ENCODE measurements around the gene ITGA5.
A peak's percentile ranks its signal among the peaks of the same experiment; 100 is the strongest.

Gene ITGA5

GRCh38 chr12:54390176-54390667, 28.8 kb downstream of the ITGA5 start:
- H3K4me3 ChIP-seq (replicated peaks; ENCODE audit: low read depth, low read length): peak overlapping the region; percentile 66
- no peaks in the 10 kb centered on the region for H3K36me3 ChIP-seq (ENCODE audit: control insufficient read depth, insufficient read depth, low read length)
- H3K27me3 ChIP-seq (replicated peaks; ENCODE audit: control insufficient read depth, insufficient read depth, low read length): no peaks in the 10 kb centered on the region
- no peak for DNase-seq (ENCODE audit: extremely low read depth, insufficient read length)
- TF ChIP-seq, protein P1, sequence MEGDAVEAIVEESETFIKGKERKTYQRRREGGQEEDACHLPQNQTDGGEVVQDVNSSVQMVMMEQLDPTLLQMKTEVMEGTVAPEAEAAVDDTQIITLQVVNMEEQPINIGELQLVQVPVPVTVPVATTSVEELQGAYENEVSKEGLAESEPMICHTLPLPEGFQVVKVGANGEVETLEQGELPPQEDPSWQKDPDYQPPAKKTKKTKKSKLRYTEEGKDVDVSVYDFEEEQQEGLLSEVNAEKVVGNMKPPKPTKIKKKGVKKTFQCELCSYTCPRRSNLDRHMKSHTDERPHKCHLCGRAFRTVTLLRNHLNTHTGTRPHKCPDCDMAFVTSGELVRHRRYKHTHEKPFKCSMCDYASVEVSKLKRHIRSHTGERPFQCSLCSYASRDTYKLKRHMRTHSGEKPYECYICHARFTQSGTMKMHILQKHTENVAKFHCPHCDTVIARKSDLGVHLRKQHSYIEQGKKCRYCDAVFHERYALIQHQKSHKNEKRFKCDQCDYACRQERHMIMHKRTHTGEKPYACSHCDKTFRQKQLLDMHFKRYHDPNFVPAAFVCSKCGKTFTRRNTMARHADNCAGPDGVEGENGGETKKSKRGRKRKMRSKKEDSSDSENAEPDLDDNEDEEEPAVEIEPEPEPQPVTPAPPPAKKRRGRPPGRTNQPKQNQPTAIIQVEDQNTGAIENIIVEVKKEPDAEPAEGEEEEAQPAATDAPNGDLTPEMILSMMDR (IDR thresholded peaks at IDR 0.05; ENCODE audit: insufficient read depth, low read length, poor library complexity, severe bottlenecking): no peak

DNA sequence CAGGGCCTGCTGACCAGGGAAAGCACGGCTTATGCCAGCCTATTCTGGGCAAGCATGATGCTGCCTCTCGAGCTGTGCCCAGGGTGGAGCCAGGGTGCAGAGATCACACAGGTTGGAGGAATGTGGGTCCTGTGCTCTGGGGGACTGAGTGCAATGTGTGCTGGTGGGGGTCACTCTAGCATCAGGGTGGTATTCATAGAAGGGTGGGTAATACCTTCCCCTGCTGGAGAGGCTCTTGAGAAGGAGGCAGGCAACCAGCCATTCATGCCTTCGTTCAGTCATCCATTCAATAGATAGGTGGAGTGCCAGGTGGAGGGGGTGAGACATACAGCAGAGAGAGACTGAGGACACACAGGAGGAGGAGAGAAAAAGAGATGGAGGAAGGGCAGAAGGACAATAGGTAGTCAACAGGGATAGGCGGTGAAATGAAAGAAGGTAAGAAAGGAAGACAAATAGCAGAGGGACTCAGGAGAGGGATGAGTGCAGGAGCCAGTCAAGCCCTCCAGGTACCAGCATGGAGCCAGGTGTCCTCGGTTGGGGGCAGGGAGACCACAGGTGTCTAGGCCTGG, 29.4 kb downstream of the ITGA5 start:
- H3K36me3 ChIP-seq (ENCODE audit: control insufficient read depth, insufficient read depth, low read length): no peaks in the 10 kb centered on the region
- DNase-seq (ENCODE audit: extremely low read depth, insufficient read length): no peak
- TF ChIP-seq, protein P1 (IDR thresholded peaks at IDR 0.05; ENCODE audit: insufficient read depth, low read length, poor library complexity, severe bottlenecking): no peak
- no peaks in the 10 kb centered on the region for H3K27me3 ChIP-seq (replicated peaks; ENCODE audit: control insufficient read depth, insufficient read depth, low read length)
- H3K4me3 ChIP-seq (replicated peaks; ENCODE audit: low read depth, low read length): peak overlapping the region; percentile 66; the same call in 1 of the 2 replicates

DNA sequence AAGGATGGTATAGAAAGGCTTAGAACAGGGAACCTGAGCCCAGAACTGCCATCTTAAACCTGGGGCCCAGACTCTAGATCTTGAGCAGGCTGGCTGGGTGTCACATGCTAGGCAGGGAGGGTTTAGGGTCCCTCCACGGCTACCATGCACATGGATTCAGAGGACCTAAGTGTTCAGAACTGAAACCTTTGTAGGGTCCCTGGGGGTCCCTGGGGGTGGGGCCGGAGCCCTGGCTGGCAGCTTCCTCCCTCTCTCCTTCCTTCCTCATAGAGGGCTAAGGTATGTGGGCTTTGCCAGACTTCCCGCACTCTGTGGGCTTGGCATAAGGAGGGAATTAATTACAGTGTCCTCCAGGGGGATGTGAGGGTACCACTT, 29.9 kb downstream of the ITGA5 start:
- DNase-seq (ENCODE audit: extremely low read depth, insufficient read length): no peak
- no peaks in the 10 kb centered on the region for H3K27me3 ChIP-seq (replicated peaks; ENCODE audit: control insufficient read depth, insufficient read depth, low read length)
- TF ChIP-seq, protein P1 (IDR thresholded peaks at IDR 0.05; ENCODE audit: insufficient read depth, low read length, poor library complexity, severe bottlenecking): no peak
- no peaks in the 10 kb centered on the region for H3K36me3 ChIP-seq (ENCODE audit: control insufficient read depth, insufficient read depth, low read length)
- no peak overlapping the region for H3K4me3 ChIP-seq (replicated peaks; ENCODE audit: low read depth, low read length)

DNA sequence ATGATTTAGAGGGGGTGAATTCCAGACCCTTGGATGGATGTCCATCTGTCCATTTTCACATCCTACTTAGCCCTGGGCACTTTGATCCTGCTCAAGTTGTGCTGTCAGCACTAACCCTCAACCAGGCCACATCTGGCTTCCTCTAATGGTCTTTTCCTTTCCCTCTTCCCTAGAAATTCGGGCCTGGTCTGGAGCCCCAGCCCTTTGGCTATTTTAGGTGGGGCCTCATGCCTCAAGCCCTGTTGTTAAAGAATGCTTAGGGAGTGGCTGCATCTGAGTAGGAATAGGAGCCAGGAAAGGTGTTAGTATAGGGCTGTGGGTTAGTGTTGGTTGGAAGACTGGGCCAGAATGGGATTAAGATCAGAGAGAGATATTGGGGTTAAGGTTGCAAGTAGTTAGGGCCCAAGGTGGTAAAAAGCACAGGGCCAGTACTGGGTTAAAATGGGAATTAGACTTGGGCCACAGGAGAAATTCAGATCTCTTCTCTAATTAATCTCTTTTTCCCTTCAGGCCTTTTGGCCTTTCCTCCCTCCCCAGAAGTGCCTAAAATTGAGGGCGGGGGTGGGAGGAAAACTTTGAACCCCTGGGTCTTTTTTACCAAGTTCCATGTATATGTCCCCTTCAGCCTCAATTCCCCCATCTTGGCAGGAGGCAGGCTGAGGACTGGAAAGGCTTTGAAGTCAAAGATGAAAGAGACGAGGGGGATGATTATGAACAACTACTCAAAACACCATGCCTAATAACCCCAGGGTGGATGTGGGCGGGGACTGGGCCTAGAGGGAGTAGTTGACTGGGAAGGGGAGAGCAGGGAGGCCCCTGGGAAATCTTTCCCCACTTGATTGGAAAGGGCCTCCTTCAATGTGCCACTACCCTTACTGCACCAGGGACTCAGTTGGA, 30.6 kb downstream of the ITGA5 start:
- no peaks in the 10 kb centered on the region for H3K36me3 ChIP-seq (ENCODE audit: control insufficient read depth, insufficient read depth, low read length)
- no peak for DNase-seq (ENCODE audit: extremely low read depth, insufficient read length)
- TF ChIP-seq, protein P1 (IDR thresholded peaks at IDR 0.05; ENCODE audit: insufficient read depth, low read length, poor library complexity, severe bottlenecking): no peak
- H3K4me3 ChIP-seq (replicated peaks; ENCODE audit: low read depth, low read length): no peak overlapping the region
- H3K27me3 ChIP-seq (replicated peaks; ENCODE audit: control insufficient read depth, insufficient read depth, low read length): no peaks in the 10 kb centered on the region

DNA sequence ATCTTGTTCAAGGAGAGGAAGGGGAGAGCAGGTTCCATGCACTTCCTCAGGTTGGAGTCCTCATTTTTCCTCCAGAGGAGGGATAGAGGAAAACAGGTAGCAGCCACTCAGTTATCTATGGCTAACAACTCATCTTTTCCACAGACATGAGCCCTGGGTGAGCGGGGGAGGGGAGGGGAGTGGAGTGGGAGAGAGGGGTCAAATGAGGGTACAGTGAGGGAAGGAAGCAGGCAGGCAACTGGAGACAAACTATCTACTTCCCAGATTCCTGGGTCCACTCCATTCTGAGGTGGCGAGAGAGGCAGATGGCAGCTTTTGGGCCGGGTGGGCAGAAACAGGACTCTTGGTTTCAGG, 32.0 kb downstream of the ITGA5 start:
- no peak for DNase-seq (ENCODE audit: extremely low read depth, insufficient read length)
- TF ChIP-seq, protein P1 (IDR thresholded peaks at IDR 0.05; ENCODE audit: insufficient read depth, low read length, poor library complexity, severe bottlenecking): no peak
- Histone ChIP-seq H3K27me3 (replicated peaks; ENCODE audit: control insufficient read depth, insufficient read depth, low read length) (no peaks in the 10 kb centered on the region), H3K4me3 (replicated peaks; ENCODE audit: low read depth, low read length) (no peak overlapping the region), H3K36me3 (ENCODE audit: control insufficient read depth, insufficient read depth, low read length) (no peaks in the 10 kb centered on the region)

Measured in GM06990 (cell line).